Osteocyte (in vitro differentiated cells): ENCODE measurements around the gene SNRK. TPM values are rescaled to one million over a fixed set of nuclear protein-coding genes. Genes with fewer than 3 reads are reported as not detected.
"Not testable (repeated sequence)": the region's sequence is repeated elsewhere in the genome, so short reads cannot be mapped to it uniquely, and the experiment has no call there.

ENCODE experiments used
- DNase-seq: peaks from one replicate; pipeline ENCODE4 v3.0.0; 2021; ENCODE audit warnings: mixed read lengths; ENCODE audit not compliant: unreplicated experiment; ENCODE audit errors: extremely low spot score
- H3K27ac Mint-ChIP-seq: one replicate; pipeline ENCODE4 v1.8.0; 2021; ENCODE audit warnings: mild to moderate bottlenecking, mixed read lengths; ENCODE audit not compliant: unreplicated experiment
- H3K27me3 Mint-ChIP-seq: one replicate; pipeline ENCODE4 v1.8.0; 2021; ENCODE audit warnings: mixed read lengths; ENCODE audit not compliant: unreplicated experiment
- H3K36me3 Mint-ChIP-seq: one replicate; pipeline ENCODE4 v1.8.0; 2021; ENCODE audit warnings: mixed read lengths; ENCODE audit not compliant: unreplicated experiment
- H3K4me1 Mint-ChIP-seq: one replicate; pipeline ENCODE4 v1.8.0; 2021; ENCODE audit warnings: mixed read lengths; ENCODE audit not compliant: unreplicated experiment
- H3K4me3 Mint-ChIP-seq: one replicate; pipeline ENCODE4 v1.8.0; 2021; ENCODE audit warnings: mild to moderate bottlenecking, moderate library complexity, mixed read lengths; ENCODE audit not compliant: unreplicated experiment
- H3K9me3 Mint-ChIP-seq: one replicate; pipeline ENCODE4 v1.8.0; 2021; ENCODE audit warnings: mixed read lengths; ENCODE audit not compliant: unreplicated experiment
- CTCF ChIP-seq: fragments of 200-600 bp; sonication (generic); IDR thresholded peaks from 2 replicates; pipeline ENCODE4 v1.5.0; 2021; ENCODE audit warnings: antibody characterized with exemption, mild to moderate bottlenecking, moderate library complexity
- total RNA-seq: library from RNA; stranded (reverse); gene quantifications from 2 replicates; pipeline ENCODE4 v1.2.1, GENCODE V29; 2021

Gene SNRK
- total RNA-seq, 1 donor from 2014 or later: 25.9 TPM

GRCh38 chr3:43348350-43348749, 62.0 kb downstream of the SNRK start:
- DNase-seq: no peak
- no peak for TF ChIP-seq CTCF
- H3K9me3 Mint-ChIP-seq: peaks cover 25% of the 10 kb centered on the region
- H3K27me3 Mint-ChIP-seq: no peaks in the 10 kb centered on the region
- peaks cover 82% of the 10 kb centered on the region for H3K36me3 Mint-ChIP-seq
- H3K4me1 Mint-ChIP-seq: peaks cover 6% of the 10 kb centered on the region
- no peak overlapping the region for H3K27ac Mint-ChIP-seq
- no peak overlapping the region for H3K4me3 Mint-ChIP-seq

- H3K27ac Mint-ChIP-seq: no peak overlapping the region
- peaks cover 82% of the 10 kb centered on the region for H3K36me3 Mint-ChIP-seq
- H3K4me3 Mint-ChIP-seq: no peak overlapping the region
- peaks cover 6% of the 10 kb centered on the region for H3K4me1 Mint-ChIP-seq
- DNase-seq: no peak
- peaks cover 29% of the 10 kb centered on the region for H3K9me3 Mint-ChIP-seq
- no peaks in the 10 kb centered on the region for H3K27me3 Mint-ChIP-seq
- TF ChIP-seq CTCF: no peak
Observed at GRCh38 chr3:43348852-43349574, 62.7 kb downstream of the SNRK start.

GRCh38 chr3:43349716-43350115, 63.4 kb downstream of the SNRK start:
- Mint-ChIP-seq H3K27ac (no peak overlapping the region), H3K4me3 (no peak overlapping the region), H3K9me3 (peaks cover 36% of the 10 kb centered on the region), H3K27me3 (no peaks in the 10 kb centered on the region), H3K36me3 (peaks cover 82% of the 10 kb centered on the region), H3K4me1 (peaks cover 6% of the 10 kb centered on the region)
- no peak for DNase-seq
- no peak for TF ChIP-seq CTCF

- no peak for DNase-seq
- H3K4me1 Mint-ChIP-seq: no peaks in the 10 kb centered on the region
- H3K27ac Mint-ChIP-seq: no peak overlapping the region
- peaks cover 65% of the 10 kb centered on the region for H3K36me3 Mint-ChIP-seq
- no peak overlapping the region for H3K4me3 Mint-ChIP-seq
- H3K9me3 Mint-ChIP-seq: peaks cover 62% of the 10 kb centered on the region
- no peaks in the 10 kb centered on the region for H3K27me3 Mint-ChIP-seq
- TF ChIP-seq CTCF: no peak
Observed at GRCh38 chr3:43353393-43353792, 67.1 kb downstream of the SNRK start.

GRCh38 chr3:43353923-43354670, 67.8 kb downstream of the SNRK start:
- DNase-seq: no peak
- Mint-ChIP-seq H3K27me3 (no peaks in the 10 kb centered on the region), H3K4me3 (no peak overlapping the region), H3K9me3 (peaks cover 62% of the 10 kb centered on the region), H3K36me3 (peaks cover 58% of the 10 kb centered on the region), H3K4me1 (no peaks in the 10 kb centered on the region), H3K27ac (no peak overlapping the region)
- no peak for TF ChIP-seq CTCF

GRCh38 chr3:43356033-43356432, 69.7 kb downstream of the SNRK start:
- not testable (repeated sequence) for H3K4me1 Mint-ChIP-seq, DNase-seq, H3K27me3 Mint-ChIP-seq, H3K4me3 Mint-ChIP-seq, H3K27ac Mint-ChIP-seq
- H3K36me3 Mint-ChIP-seq: peaks cover 42% of the 10 kb centered on the region
- peaks cover 55% of the 10 kb centered on the region for H3K9me3 Mint-ChIP-seq
